GM19372 (cell line): ENCODE results near the gene DLG4.
A peak's percentile ranks its signal among the peaks of the same experiment; 100 is the strongest.
"Not testable (repeated sequence)": the region's sequence is repeated elsewhere in the genome, so short reads cannot be mapped to it uniquely, and the experiment has no call there.

ENCODE experiments used
- ATAC-seq: cut with Tn5 transposase; IDR thresholded peaks from one replicate; pipeline ENCODE4 v1.9.1; 2021; ENCODE audit warnings: mild to moderate bottlenecking, low read depth, moderate library complexity; ENCODE audit not compliant: unreplicated experiment

The DLG4 gene

DNA sequence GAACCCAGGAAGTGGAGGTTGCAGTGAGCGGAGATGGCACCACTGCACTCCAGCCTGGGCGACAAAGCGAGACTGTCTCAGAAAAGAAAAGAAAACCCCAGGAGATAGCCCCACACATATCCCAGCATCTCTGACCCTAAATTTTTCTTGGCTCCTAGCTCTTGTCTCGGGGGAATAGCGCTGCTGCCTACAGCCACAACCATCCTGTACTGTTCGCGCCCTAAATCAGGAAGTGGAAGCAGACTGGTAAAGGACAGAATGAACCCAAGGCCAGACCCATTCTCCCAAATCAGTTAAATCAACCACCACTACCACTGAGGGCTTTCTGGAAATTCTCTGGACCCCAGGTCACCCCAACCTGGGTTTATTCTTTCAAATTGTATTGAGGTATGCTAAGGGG is 30.2 kb upstream of the DLG4 start:
- ATAC-seq, result no peak

DNA sequence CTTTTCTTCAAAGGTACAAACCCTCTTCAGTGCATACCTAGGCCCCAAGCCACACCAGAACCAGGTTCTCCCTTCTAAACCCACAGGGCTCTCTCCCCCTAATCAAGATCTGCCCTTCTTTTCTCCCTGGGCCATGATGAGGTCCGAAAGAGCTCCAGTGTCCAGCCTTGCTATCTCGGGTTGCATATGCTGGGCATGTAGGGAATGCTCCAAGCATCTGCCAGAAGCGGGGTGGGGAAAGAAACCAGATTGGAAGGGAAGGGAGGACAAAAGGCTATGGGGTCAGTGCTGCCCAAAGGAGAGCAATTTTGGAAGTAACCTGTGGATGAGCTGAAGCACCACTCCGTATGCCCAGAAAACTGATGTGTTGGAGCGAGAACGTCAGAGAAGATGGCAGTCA is 29.6 kb upstream of the DLG4 start:
- ATAC-seq, result no peak

DNA sequence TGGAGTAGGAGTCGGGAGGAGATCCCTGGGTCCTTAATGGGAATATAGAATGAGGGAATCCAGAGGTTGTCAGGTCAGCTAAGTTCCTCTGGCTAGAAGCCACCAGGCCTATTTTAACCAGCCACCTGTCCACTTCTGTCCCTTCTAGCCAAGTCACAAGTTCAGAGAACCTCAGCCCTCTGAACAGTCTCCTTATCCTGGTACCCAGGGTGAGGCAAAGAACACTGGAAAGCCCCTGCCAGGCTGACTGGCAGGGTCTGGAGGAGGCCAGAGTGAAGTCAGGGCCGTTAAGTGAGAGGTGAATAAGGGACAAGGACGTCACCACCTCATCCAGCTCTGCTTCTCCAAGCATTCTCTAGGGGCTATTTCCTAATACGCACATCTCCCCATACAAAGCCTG is 29.2 kb upstream of the DLG4 start:
- ATAC-seq, result no peak

DNA sequence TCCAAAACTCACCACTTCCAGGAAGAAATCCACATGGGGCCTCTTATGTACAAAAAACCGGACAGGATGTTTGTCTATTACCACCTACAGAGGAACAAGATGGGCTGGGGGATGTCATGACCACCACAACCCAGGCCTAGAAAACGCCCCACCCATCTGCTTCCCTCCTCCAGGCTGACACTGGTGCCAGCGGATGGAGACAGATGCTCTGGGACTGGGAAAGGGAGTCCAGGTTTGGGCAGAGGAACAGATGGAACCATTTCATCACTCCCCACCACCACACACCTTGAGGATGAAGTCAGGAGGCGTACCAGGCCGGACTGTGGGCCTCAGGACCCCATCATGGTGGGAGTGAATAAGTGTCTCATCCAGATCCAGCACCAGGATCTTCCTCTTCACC is 27.1 kb upstream of the DLG4 start:
- ATAC-seq, result no peak

DNA sequence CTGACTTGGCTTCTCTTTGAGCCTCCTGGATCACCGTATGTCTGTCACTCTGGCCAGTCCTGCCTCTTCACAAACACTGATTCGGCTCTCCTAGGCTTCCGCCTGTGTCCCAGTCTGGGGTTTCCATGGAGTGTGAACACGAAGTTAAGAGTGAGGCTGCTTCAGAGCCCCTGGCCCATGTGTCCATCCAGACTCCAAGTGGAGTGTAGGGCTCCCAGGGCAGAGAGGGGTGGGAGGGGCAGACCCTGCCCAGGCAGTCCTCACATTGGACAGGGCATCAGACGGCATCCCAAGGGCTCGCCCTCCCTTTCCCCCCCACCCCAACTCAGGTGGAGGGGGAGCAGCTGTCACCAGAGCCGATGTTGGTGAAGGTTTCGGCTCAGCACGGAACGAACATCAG is 24.2 kb upstream of the DLG4 start:
- ATAC-seq, result not testable (repeated sequence)

DNA sequence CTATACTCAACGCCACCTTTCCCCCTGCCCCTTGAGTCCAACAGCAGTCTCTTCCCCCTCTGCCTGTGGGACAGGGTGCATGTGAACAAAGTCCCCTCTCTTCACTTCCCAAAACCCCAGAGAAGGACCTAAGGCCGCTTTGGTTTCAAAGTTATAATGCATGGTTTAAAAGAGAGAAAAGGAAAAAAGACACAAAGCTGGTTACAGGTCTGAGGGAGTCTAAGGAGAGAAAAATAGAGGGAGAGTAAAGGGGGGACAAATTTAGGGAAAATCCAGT is 23.8 kb upstream of the DLG4 start:
- ATAC-seq, result no peak

DNA sequence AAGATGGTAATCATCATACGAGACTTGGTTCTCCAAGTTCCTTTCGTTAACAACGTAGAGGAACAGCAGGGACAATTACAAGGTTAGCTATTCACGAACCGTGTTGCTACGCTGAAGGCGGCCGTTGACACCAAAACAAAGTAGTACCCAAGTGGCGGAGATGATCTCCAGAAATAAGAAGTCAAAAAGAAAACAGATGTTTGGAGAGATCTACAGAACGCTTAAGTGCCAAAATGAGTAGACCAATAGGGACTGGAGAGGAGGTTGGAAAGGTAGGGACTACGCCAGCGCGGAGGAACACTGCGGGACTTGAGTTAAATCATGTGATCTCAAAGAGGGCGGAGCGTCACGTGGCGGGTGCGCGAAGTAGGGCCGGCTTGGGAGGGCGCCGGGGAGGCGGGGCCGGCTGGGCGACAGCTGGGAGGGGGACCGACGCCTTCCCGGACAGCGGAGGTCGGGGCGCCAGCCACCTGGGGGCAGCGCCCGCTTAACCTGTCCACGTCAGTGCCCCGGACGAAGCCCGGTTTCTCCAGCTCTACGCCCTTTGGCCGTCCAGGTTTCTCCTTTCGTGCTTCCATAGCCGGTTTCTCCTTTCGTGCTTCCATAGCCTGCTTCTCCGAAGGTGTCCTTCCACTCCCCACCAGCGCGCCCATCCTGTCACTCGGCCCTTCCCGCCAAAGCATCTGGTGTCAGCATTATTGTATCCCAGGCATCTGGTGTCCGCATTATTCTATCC is 23.2 kb upstream of the DLG4 start:
- peak; percentile 44 for ATAC-seq

DNA sequence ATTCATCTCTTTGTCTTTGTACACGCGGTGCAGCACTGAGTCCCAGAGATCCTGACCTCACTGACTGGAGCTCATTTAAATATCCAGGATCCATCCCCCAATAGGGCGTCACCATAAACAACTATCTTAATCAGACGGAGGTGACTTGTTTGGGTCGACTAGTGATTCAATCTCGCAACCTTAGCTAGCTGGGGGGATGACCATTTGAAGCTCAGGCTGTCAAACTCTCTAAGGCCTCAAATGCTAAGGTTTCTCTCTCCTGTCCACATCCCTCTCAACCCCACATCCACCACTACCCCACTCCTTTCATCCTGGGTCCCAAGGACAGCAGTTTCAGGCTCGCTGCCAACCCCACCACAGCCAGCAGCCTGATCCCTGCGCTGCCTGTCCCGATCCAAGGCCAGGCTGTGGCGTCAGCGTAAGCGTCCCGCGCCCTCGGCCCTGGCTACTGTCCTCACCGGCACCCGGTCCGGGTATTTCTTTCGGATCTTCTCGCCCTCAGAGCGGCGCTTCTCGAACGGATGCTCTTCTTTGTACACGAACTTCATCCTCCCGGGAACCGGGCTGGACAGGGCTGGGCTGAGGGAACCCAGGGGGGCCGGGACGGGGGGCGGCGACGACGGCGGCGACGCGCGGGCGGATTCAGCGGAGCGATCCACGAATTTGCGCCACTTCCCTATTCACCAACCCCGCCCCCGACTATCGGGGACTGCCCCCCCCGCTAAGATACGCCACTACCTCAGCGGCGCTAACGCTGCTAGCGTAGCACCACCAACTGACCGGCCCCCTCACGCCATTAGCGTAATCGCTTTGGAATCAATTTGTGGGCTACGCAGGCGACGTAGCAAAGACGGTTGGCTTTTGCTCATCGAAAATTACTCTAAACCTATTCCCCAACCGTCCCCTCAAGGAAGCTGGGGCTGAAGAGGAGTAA is 22.4 kb upstream of the DLG4 start, which contains the start of gene GABARAP:
Gene GABARAP (minus strand): TSS at position 667 of the 934 bp plus-strand sequence. CDS start 119 bp downstream, at position 548.
- peak; percentile 22 for ATAC-seq

DNA sequence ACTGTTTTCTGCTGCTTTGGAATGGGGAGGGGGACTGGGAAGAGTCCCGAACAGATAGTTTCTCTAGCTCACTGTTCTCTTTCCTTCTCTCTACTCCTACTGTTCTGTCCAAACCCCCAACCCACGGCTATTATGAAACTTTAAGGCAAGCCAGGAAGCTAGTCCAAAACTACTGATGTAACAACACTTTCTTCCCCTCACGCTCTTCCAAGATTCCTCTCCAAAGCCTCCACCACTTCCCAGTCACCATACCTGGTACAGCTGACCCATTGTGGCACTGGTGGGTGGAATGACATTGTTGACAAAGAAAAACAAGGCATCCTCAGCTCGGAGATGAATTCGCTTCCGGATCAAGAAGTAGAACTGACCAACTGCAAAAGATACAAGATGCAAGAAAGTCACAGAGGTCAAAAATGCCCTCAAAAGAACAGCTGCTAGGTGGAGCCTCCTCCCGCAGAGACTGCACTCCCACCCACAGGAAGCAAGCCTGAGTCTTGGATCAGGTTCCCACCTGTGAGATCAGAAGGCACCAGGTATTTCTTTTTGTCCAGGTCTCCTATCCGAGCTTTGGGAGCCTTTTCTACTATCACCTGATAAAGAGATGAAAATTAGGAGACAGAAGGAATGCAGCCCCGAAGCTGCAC is 21.6 kb upstream of the DLG4 start:
- no peak for ATAC-seq

DNA sequence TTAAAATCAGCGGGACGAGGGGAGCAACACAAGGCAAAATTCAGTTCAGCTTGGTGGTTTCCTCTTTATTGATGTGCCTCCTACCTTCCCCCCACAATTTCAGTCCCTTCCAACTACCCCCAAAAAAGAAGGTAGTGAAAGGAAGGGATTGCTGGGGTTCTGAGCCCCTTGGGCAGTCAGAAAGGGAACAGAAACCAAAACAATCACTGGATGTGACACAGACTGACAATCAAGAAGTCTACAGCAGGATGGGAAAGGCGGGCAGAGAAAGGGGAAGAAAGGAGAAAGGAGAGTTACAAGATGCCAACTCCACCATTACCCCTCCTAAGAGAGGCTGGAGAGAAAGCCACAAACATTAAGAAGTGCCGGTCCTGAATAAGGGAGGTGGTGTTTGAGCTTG is 20.7 kb upstream of the DLG4 start:
- no peak for ATAC-seq

DNA sequence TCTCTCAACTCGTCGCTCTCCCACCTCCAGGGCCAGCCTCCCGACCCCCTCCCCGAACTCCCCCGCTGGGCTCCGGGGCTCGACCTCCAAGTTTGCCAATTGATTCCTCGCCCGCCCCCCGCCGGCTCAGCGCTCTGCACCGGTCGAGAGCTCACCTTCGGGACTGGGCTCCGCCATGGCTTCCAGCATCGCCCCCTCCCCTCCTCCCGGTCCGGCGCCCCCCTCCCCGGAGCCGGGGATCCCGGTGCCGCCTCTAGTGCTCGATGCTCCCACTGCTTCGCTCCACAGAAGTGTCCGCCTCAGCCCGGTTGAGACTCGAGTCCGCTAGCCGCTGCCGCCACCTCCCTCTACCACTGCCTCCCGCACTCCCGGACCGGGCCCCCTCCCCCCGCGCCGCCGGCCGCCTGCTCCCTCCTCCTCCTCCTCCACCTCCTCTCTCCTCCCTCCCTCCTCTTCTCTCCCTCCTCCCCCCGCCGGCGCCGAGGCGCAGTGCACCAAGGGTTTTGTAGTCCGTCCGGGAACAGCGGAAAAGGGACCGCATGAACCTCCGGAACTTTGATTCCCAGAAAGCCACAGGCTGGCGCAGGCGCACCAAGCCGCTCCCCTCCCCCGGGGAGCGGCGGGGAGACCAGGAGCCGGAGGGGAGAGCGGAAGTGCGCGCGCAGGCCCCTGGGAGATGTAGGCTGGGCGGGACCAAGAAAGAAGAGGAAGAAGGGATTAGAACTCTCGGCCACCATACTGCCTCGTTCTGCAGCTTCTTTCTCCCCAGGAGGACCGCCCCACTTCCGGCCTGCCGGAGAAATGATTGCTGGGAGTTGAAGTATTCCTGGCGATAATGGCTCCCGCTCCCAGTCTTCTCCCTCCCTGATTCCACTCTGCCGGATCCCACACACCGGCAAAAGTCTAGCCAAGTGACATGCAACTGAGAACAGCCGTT is 19.7 kb upstream of the DLG4 start, which contains the start of gene PHF23:
Gene PHF23 (minus strand): TSS at position 367 of the 937 bp plus-strand sequence. CDS start 178 bp downstream, at position 189.
- peak; percentile 52 for ATAC-seq

DNA sequence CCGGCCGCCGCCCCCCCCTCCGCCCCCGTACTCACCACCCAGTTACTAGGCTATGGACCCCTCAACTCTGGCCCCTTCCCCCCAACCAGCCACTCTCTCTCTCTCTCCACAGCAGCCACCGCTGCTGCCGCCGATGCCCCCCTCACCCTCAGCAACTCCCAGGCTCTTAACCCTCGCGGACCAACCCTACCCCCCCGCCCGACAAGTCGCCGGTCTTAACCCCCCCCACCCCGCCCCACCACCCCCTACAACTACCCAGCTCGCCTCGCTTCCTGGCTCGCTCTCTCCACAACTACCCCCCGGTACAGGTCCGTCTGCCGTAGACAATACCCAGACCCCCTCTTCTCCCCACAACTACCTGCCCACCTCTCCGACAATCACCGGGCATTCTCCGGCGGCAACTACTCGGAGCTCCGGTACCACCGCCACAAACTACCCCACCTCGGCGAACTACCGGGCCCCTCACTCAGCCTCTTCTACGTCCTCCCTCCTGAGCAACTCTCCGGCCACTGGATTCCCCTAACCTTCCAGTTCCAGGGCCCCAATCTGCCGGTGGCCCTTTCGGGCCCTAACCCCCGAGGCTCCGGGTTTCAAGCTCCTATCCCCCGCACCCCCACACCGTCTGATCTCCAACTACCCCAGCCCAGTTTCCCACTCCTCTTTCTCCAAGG is 18.9 kb upstream of the DLG4 start:
- no peak for ATAC-seq

DNA sequence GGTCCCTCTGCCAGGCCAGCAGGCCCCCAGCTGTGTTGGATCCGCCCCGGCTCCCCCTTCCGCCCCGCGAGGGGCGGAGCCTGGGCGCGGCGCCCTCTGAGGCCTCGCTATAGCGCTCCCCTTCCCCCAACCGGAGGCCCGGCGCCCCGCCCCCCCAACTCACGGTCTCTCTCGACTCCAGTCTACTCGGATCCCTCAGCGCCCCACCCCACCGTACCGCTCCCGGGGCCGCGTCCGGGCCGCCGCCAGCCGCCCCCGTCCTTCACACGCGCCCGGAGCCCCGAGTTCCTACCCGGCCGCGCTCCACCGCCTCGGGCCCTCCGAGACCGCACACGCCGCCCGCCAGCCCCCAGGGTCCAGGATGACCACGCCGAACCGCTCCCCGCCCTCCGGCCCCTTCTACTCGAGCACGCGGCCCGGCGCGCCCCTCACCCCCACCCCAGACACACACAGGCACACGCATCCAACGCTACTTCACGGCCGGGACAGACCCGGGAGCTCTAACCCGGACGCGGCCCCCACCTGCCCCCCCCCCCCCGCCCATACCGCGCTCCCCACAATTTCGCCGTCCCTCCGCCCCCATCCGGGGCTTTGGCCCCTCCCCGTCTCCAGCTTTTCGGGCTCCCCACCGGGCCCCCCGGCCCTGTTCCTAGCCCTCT is 18.3 kb upstream of the DLG4 start:
- no peak for ATAC-seq

DNA sequence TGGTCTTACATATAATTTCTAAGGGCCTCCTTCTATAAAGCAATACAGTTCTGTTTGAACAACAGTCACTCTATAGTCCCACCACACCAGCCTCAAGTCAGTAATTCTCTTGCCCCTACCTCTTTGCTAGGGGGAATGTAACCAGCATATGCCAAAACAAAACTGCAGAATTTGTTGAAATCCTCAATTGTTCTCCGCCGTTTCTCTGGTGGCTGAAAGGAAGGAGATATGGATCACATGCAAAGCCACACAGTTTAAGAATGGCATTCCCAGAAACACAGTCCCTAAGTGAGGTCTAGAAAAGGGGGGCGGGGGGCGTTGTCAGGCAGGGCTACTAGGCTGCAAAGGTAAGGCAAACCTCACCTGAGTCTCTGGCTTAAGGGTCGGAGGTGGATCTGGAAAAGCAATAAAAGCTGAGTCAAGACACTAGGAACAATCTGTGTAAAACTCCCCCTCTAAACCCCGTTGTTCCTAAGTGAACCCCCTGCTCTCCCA is 17.7 kb upstream of the DLG4 start:
- no peak for ATAC-seq

DNA sequence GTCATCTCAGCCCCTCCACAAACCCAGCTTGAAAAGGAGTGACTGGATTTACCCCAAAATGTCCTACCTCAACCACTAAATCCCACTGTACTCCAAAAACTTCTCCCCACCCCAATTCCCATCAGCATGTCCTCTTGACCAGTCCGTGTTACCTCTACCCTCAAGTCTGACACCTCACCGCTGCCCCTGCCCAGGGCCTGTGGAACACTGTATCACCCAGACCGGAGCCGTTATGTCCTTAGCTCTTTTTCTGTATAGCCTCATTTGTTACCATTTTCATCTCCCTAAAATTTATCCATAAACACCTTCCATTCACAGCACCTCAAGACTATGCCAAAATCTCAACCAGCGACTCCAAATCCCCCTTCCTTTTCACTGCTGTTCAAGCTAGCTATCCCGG is 17.2 kb upstream of the DLG4 start:
- ATAC-seq, result no peak

DNA sequence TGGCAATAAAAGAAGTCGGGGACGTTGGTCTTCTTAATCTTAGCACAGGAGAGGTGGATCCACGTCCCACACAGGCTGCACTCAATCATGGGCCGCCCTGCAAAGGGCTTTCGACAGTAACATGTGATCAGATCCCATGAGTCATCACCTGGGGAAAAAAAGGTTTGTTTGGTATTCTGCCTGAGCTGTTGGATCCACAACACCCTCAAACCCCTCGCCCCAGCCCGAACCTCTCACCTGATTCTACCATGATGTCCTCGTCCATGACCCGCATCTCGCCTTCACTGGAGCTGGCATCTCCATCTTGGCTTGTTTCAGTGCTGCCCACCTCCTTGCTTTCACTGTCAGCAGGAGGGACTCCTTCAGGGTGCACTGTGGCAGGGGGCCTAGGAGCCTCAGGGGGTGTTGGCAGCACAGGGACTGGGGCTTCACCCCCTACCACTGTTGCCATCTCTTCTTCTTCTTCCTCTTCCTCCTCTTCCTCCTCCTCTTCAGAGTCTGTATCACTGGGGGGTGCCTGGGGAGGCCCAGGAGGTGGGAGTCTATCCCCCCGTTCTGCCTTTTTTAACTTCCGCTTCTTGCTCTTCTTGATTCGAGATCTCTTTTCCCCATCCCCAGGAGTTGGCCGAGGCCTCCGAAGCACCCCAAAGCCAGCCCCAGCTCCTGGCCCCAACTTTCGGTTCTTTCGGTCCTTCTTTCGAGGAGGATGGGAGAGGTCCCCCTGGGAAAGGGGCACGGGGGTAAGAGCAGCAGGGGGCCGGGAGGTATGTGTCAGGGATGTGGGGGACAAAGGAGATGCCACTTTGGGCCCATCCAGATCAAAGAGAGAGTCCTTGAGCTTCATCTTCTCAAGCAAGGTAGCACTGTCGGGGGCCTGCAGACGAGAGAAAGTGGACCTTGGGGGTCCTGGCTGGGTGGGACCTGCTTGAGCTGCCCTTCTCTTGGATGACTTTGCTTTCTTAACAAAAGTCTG is 16.3 kb upstream of the DLG4 start:
- ATAC-seq, result no peak

DNA sequence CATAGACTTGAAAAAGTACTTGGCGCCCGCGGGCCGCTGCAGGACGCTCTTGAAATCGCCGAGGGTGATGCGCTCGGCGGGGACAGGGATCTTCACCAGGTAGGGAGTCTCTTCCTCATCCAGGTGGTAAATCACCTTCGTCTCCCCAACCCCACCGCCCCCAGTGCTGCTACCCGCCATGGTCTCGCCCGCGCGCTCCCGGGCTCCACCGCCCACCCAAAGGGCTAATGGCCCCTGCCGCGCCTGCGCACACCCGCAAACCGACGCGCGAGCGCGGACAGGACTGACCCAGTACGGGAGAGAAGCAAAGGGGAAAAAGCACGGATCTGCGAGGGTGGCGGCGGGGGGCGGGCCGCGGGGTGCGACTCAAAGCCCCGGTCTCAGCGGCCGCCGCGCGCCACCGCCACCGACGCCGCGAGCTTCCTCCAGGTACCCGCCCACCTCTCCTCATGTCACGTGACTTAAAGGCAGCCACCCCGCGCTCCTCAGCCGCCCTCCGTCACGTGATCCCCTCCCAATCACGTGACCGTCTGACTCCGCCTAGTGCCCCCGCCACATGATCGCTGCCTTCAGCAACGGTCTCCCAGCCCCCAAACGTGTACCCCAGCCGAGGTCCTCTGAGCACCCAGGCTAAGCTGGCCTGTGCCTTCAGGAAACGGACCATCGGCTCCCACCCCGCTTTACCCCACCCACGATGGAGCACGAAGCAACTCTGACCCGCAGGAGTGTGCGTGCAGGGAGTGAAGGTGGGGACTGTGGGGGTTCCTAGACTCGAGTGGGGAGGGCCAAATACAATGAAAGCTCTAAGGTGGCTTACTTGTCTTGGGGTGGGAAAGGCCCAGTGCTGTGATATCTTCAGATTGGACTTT is 14.7 kb upstream of the DLG4 start, which contains the start of gene DVL2:
Gene DVL2 (minus strand): TSS at position 435 of the 869 bp plus-strand sequence. CDS start 255 bp downstream, at position 180.
- peak; percentile 64 for ATAC-seq
